PC-3 (cell line): Measurements from ENCODE around the gene GPC6.

Experiments used
- EZH2 ChIP-seq: fragments of 300-600 bp; sonication (generic); IDR thresholded peaks from one replicate; pipeline ENCODE4 v1.6.1; 2017; ENCODE audit warnings: antibody characterized with exemption, mild to moderate bottlenecking, low read length; ENCODE audit not compliant: unreplicated experiment
- TF ChIP-seq, protein P1 (sequence below): fragments of 300-600 bp; sonication (generic); conservative IDR thresholded peaks from 2 replicates; pipeline ENCODE4 v1.5.1; 2017; ENCODE audit warnings: antibody characterized with exemption, low read depth, mild to moderate bottlenecking, low read length

DNA sequence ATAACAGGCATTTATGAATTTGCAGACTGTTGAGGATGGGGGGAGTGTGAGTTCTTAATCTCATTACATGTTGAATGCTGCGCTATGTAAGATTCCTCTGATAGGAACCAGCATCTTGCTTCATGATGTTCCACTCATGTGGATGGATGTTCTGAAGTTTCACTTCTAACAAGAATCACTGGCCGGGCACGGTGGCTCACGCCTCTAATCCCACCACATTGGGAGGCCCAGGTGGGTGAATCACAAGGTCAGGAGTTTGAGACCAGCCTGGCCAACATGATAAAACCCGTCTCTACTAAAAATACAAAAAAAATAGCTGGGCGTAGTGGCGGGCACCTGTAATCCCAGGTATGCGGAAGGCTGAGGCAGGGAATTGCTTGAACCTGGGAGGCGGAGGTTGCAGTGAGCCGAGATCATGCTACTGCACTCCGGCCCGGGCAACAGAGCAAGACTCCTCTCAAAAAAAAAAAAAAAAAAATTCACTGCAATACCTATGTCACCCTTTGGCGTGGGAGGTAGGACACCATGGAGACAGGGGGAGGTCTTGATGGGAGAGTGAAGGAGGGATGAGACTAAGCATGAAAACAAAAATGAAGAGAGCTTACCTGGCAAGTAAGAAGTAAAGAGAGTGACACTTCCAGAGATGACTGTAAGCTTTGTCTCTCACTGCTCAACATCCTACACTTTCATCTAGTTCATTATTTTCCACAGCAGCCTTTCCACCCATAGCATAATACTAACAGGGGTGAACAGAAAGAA is 1119.8 kb downstream of the GPC6 start:
- TF ChIP-seq, protein P1, sequence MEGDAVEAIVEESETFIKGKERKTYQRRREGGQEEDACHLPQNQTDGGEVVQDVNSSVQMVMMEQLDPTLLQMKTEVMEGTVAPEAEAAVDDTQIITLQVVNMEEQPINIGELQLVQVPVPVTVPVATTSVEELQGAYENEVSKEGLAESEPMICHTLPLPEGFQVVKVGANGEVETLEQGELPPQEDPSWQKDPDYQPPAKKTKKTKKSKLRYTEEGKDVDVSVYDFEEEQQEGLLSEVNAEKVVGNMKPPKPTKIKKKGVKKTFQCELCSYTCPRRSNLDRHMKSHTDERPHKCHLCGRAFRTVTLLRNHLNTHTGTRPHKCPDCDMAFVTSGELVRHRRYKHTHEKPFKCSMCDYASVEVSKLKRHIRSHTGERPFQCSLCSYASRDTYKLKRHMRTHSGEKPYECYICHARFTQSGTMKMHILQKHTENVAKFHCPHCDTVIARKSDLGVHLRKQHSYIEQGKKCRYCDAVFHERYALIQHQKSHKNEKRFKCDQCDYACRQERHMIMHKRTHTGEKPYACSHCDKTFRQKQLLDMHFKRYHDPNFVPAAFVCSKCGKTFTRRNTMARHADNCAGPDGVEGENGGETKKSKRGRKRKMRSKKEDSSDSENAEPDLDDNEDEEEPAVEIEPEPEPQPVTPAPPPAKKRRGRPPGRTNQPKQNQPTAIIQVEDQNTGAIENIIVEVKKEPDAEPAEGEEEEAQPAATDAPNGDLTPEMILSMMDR: no peak
- no peak for TF ChIP-seq EZH2
